ENCODE measurements around the gene BRDT. TPM values are rescaled to one million over a fixed set of nuclear protein-coding genes. Genes with fewer than 3 reads are reported as not detected.

Gene BRDT
- total and polyA plus RNA-seq, 12 donors, result 0.06 TPM; not detected in 11

- H3K27me3 ChIP-seq, result no peaks in the 10 kb centered on the region
- H3K27ac ChIP-seq, result no peak overlapping the region
- TF ChIP-seq CTCF (IDR thresholded peaks at IDR 0.05), result peak in 7 of 9 donors; percentile 34 to 62 (median 52)
- no peak overlapping the region for H3K4me3 ChIP-seq
- H3K9me3 ChIP-seq, result no peaks in the 10 kb centered on the region
- DNase-seq, result peak in 1 of 2 donors; percentile 7
- WGBS, 2 donors, result 90 to 100% methylated on average over 1 of the region's 1 CpG
- no peaks in the 10 kb centered on the region for H3K4me1 ChIP-seq
- H3K36me3 ChIP-seq, result no peaks in the 10 kb centered on the region
- no peak for ATAC-seq
- intact Hi-C loops (cut with DNase I), result loop anchor here in 6 of 10 donors (5.0 to 10.0 kb wide), 2 partner anchors 295 to 297 kb away; partner anchors contain the start of genes GLMN (in 5 of the 6) and RPAP2 (in 5 of the 6)
Measured at GRCh38 chr1:91997607-91998195, 48.5 kb downstream of the BRDT start.

GRCh38 chr1:92004129-92004528 lies 54.9 kb downstream of the BRDT start:
- ATAC-seq, result no peak
- no peak for TF ChIP-seq CTCF (IDR thresholded peaks at IDR 0.05)

DNA sequence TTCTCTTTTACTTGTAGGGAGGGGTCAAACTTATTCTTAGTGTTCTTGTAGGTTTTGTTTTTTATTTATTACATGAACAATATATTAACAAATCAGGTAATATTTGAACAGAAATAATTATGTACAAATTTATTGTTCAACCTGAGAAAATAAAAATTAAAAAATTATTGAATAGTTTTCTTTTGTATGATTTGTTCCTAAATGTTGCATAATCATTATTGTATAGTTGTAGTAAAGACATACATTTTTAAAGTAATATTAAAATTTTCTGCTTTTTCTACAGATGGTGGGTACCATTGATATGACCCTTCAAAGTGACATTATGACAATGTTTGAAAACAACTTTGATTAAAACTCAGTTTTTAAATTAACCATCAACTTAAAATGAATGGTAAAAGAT lies 64.7 kb downstream of the BRDT start:
- Histone ChIP-seq H3K4me1 (no peaks in the 10 kb centered on the region), H3K27ac (no peak overlapping the region), H3K9me3 (no peaks in the 10 kb centered on the region), H3K4me3 (no peak overlapping the region), H3K27me3 (peaks cover 0 to 8% (median 0%) of the 10 kb centered on the region in 7 donors), H3K36me3 (no peaks in the 10 kb centered on the region)
- intact Hi-C loops (cut with DNase I), result no loop called here
- no peak for ATAC-seq
- no peak for DNase-seq
- TF ChIP-seq CTCF (IDR thresholded peaks at IDR 0.05), result no peak

More at GRCh38 chr1:92004129-92004528, 54.9 kb downstream of the BRDT start:
- Histone ChIP-seq H3K4me1 (no peaks in the 10 kb centered on the region), H3K9me3 (no peaks in the 10 kb centered on the region), H3K36me3 (no peaks in the 10 kb centered on the region), H3K4me3 (no peak overlapping the region), H3K27ac (no peak overlapping the region), H3K27me3 (no peaks in the 10 kb centered on the region)
- intact Hi-C loops (cut with DNase I), result no loop called here
- DNase-seq, result no peak

DNA sequence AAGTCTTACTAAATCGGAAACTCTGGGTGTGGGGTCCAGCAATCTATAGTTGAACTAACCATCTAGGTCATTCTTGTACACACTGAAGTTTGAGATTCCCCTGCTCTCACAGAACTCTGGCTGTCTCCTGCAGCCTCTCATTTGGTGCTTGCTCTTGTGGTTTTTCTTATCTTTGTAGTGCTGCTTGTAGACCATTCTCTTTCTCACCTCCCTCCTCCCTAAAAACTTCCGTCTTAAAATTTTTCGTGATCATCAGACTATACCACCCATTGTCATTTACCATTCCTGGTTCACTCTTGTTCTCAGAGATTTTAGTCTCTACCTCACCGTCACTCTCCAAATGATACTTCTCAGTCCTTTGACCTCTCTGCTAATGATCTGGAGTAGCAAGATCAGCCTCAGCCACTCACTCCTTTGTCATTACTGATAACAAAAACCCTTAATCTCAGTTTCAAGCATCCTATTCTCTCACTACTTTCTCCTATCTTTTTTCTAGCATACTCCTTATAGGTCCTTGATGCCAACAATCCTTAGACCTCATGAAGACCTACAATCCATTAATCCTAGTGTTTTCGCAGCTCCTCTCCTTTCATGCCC lies 67.6 kb downstream of the BRDT start:
- no peak for ATAC-seq
- Histone ChIP-seq H3K4me3 (no peak overlapping the region), H3K36me3 (no peaks in the 10 kb centered on the region), H3K27ac (no peak overlapping the region), H3K4me1 (no peaks in the 10 kb centered on the region), H3K9me3 (peaks cover 0 to 3% (median 0%) of the 10 kb centered on the region in 11 donors), H3K27me3 (peaks cover 0 to 16% (median 5%) of the 10 kb centered on the region in 7 donors)
- TF ChIP-seq CTCF (IDR thresholded peaks at IDR 0.05), result no peak
- intact Hi-C loops (cut with DNase I), result no loop called here
- no peak for DNase-seq
- 80 to 83% methylated on average over 5 of the region's 5 CpGs for WGBS, 2 donors

Measured in heart right ventricle (tissue), 16 donors.